Heart left ventricle (tissue), 16 donors: ENCODE measurements around the gene MLC1. TPM values are rescaled to one million over a fixed set of nuclear protein-coding genes. Genes with fewer than 3 reads are reported as not detected.

Experiments
- ATAC-seq, 4 donors: fragments of 200-7000 bp; cut with Tn5 transposase; one replicate each; pipeline ENCODE4 v1.9.1; 2020 to 2022; ENCODE audit warnings: moderate library complexity in 4 of 4, mild to moderate bottlenecking in 3 of 4, moderate number of reproducible peaks in 1 of 4
- DNase-seq, 5 donors: peaks; one replicate each; pipeline ENCODE4 v3.0.0-alpha.2; 2020
- H3K27ac ChIP-seq, 12 donors: fragments of 200-600 bp; sonication (generic) in 4 of 12; one replicate each; pipeline versions ENCODE4 v1.5.0 to v1.8.0; 2016 to 2022; ENCODE audit warnings: mild to moderate bottlenecking in 2 of 12
- H3K27me3 ChIP-seq, 9 donors: fragments of 200-600 bp; sonication (generic) in 2 of 9; one replicate each; pipeline versions ENCODE4 v1.5.1 to v1.8.0; 2016 to 2022; ENCODE audit warnings: mild to moderate bottlenecking in 3 of 9
- H3K36me3 ChIP-seq, 9 donors: fragments of 200-600 bp; sonication (generic) in 2 of 9; one replicate each; pipeline versions ENCODE4 v1.5.0 to v1.8.0; 2018 to 2022; ENCODE audit warnings: mild to moderate bottlenecking in 2 of 9
- H3K4me1 ChIP-seq, 12 donors: fragments of 200-600 bp; sonication (generic) in 4 of 12; one replicate each; pipeline versions ENCODE4 v1.5.0 to v1.8.0; 2016 to 2022; ENCODE audit warnings: mild to moderate bottlenecking in 3 of 12
- H3K4me3 ChIP-seq, 12 donors: fragments of 200-600 bp; sonication (generic) in 4 of 12; one replicate each; pipeline versions ENCODE4 v1.5.0 to v1.8.0; 2017 to 2022; ENCODE audit warnings: mild to moderate bottlenecking in 9 of 12, moderate library complexity in 4 of 12
- H3K9me3 ChIP-seq, 12 donors: fragments of 200-600 bp; sonication (generic) in 4 of 12; one replicate each; pipeline versions ENCODE4 v1.5.0 to v1.8.0; 2016 to 2022; ENCODE audit warnings: mild to moderate bottlenecking in 1 of 12
- POLR2A ChIP-seq, 2 donors: fragments of 450-650 bp; IDR thresholded peaks; one replicate each; pipeline ENCODE4 v1.6.1; 2017; ENCODE audit warnings: antibody characterized with exemption in 2 of 2, mild to moderate bottlenecking in 2 of 2, moderate library complexity in 2 of 2
- WGBS, 4 donors: extraction: QIAGEN DNeasy Blood & Tissue Kit in 2 of 4; methylation state at CpG; one replicate each; pipeline versions ENCODE4 v1.1.5 to v1.1.7; 2013 to 2018; 5-methylcytosine and 5-hydroxymethylcytosine counted together
- intact Hi-C, 10 donors: fragments of 100-400 bp; cut with DNase I; formaldehyde crosslinking; loops; one replicate each; pipeline versions ENCODE4 v1.11.1 to v1.14.2; 2022
- polyA plus RNA-seq, 2 donors: library from polyadenylated mRNA; stranded (reverse); fragments of 200-250 nt; gene quantifications; one replicate each; pipeline ENCODE4 v1.2.3, GENCODE V29; 2013
- total RNA-seq, 9 donors: library from RNA; depleted of rRNA in 2 of 9; stranded (reverse); fragments of >200 nt in 2 of 9; fragmentation: NEBNext Ultra II Directional in 3 of 9; extraction: Animal tissue kit (Norgen Biotek cat#: 25700) in 3 of 9; gene quantifications; one replicate each; pipeline versions ENCODE4 v1.1.0 to v1.2.4, GENCODE V29; 2016 to 2023
- TF ChIP-seq, protein P1 (sequence below), 12 donors: fragments of 200-600 bp; sonication (generic) in 4 of 12; IDR thresholded peaks; one replicate each; pipeline versions ENCODE4 v1.5.0 to v1.8.0; 2018 to 2022; ENCODE audit warnings: antibody characterized with exemption in 12 of 12, mild to moderate bottlenecking in 5 of 12
- donor health status: ischemic (EF 13 %, LVEDD 7.1; RV severe dilation, severe dysfunction).
- donor health status: healthy with polysubstance abuse.
- donor health status: DM: no; HTN: yes; CAD: no.
- donor health status: DM: no; HTN: no; CAD: no.
- donor health status: ischemic (EF 25% LVEDD 6.9; RV normal size, moderate dysfunction).
- donor health status: ischemic (EF 25% LVEDD 5.7; RV mildly dilated, moderate dysfunction).
- donor health status: healthy.
- donor health status: DM: yes; HTN: yes; CAD: no.
- donor health status: ischemic (EF 35%, LVEDD 5.7; RV mildly dilated, moderate dysfunction).
- donor health status: nonischemic (EF 11% LVEDD 7.7; RV severe dilation, severe dysfunction).
- donor health status: DM: yes; HTN: yes; CAD: no.
- donor health status: PGD.
- donor health status: ischemic (EF 29% LVEDD 5.4; RV normal size, mild dysfunction).
- donor health status: nonischemic (EF 23%, LVEDD 6.1; RV moderate dilation, normal function).

MLC1 gene
- total and polyA plus RNA-seq, 11 donors, result 0.03 to 0.80 (median 0.15) TPM; not detected in 5

DNA sequence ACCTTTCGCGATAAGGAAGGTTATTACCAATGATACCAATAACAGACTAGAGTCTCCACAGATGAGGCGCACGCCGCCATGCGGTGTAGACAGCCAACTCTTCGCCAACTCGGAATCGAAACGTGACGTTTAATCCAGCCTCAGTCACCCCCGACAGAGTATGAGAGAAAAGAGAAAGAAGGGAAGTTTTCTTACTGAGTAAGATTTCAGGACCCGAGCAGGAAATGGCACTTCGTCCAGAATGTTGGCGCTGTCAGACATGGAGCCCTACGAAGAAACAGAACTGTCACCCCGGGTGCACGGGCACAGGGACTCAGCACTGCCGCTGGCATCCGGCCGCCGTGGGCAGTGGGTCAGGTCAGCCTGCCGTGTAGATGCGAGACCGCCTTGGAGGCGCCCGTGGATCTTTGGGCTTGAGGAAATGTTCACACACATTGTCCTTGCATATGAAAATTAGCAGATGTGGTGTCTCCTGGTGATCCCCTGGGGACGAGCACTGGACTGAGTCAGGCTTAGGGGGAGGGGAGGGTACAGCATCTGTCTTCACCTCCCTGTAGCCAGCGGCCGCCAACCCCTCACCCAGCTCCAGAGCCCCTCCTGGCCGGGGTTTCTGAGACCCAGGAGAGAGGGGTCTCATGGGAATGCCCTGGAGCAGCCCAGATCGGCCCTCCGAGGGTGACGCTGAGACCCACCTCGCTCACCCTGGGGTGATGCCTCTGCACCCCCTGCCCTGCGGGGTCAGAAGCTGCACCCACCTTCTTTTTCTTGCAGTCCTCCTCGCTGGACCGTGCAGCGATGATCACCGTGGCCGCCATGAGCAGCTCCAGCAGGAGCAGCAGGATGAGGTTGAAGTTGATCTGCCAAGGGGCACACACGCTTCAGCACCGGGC lies 8.3 kb downstream of the MLC1 start:
- H3K4me3 ChIP-seq, result no peak overlapping the region
- TF ChIP-seq POLR2A (IDR thresholded peaks at IDR 0.05), result no peak
- TF ChIP-seq, protein P1, sequence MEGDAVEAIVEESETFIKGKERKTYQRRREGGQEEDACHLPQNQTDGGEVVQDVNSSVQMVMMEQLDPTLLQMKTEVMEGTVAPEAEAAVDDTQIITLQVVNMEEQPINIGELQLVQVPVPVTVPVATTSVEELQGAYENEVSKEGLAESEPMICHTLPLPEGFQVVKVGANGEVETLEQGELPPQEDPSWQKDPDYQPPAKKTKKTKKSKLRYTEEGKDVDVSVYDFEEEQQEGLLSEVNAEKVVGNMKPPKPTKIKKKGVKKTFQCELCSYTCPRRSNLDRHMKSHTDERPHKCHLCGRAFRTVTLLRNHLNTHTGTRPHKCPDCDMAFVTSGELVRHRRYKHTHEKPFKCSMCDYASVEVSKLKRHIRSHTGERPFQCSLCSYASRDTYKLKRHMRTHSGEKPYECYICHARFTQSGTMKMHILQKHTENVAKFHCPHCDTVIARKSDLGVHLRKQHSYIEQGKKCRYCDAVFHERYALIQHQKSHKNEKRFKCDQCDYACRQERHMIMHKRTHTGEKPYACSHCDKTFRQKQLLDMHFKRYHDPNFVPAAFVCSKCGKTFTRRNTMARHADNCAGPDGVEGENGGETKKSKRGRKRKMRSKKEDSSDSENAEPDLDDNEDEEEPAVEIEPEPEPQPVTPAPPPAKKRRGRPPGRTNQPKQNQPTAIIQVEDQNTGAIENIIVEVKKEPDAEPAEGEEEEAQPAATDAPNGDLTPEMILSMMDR (IDR thresholded peaks at IDR 0.05), result no peak
- peaks cover 0 to 24% (median 3%) of the 10 kb centered on the region in 9 donors for H3K27me3 ChIP-seq

GRCh38 chr22:50074551-50075530 lies 10.4 kb downstream of the MLC1 start:
- ATAC-seq, result peak in 1 of 4 donors; percentile 41
- H3K36me3 ChIP-seq, result no peaks in the 10 kb centered on the region
- intact Hi-C loops, result no loop called here
- peaks cover 0 to 20% (median 0%) of the 10 kb centered on the region in 9 donors for H3K27me3 ChIP-seq
- 77 to 82% (median 81%) methylated on average over 30 to 32 of the region's 32 CpGs for WGBS, 4 donors
- H3K27ac ChIP-seq, result no peak overlapping the region
- no peak for TF ChIP-seq POLR2A (IDR thresholded peaks at IDR 0.05)
- TF ChIP-seq, protein P1 (IDR thresholded peaks at IDR 0.05), result no peak
- H3K9me3 ChIP-seq, result no peaks in the 10 kb centered on the region
- H3K4me1 ChIP-seq, result no peaks in the 10 kb centered on the region
- no peak for DNase-seq
- H3K4me3 ChIP-seq, result no peak overlapping the region

More for the DNA sequence above, 8.3 kb downstream of the MLC1 start:
- no peaks in the 10 kb centered on the region for H3K36me3 ChIP-seq
- intact Hi-C loops, result no loop called here
- ATAC-seq (no peak), DNase-seq (no peak)
- no peaks in the 10 kb centered on the region for H3K4me1 ChIP-seq
- no peaks in the 10 kb centered on the region for H3K9me3 ChIP-seq
- H3K27ac ChIP-seq, result no peak overlapping the region
- 77 to 82% (median 82%) methylated on average over 36 to 43 of the region's 43 CpGs for WGBS, 4 donors

GRCh38 chr22:50074056-50074455 lies 11.2 kb downstream of the MLC1 start:
- TF ChIP-seq POLR2A (IDR thresholded peaks at IDR 0.05), result no peak
- TF ChIP-seq, protein P1 (IDR thresholded peaks at IDR 0.05), result no peak
- no peak for DNase-seq
- intact Hi-C loops, result no loop called here
- ATAC-seq, result no peak
- peaks cover 0 to 20% (median 0%) of the 10 kb centered on the region in 9 donors for H3K27me3 ChIP-seq
- WGBS, 4 donors, result 76 to 87% (median 82%) methylated on average over 16 to 17 of the region's 17 CpGs
- no peaks in the 10 kb centered on the region for H3K4me1 ChIP-seq
- no peak overlapping the region for H3K4me3 ChIP-seq
- no peaks in the 10 kb centered on the region for H3K9me3 ChIP-seq
- no peaks in the 10 kb centered on the region for H3K36me3 ChIP-seq
- no peak overlapping the region for H3K27ac ChIP-seq
